ENCODE measurements around the gene FLNB.
"Not testable (repeated sequence)": the region's sequence is repeated elsewhere in the genome, so short reads cannot be mapped to it uniquely, and the experiment has no call there.

The FLNB gene

DNA sequence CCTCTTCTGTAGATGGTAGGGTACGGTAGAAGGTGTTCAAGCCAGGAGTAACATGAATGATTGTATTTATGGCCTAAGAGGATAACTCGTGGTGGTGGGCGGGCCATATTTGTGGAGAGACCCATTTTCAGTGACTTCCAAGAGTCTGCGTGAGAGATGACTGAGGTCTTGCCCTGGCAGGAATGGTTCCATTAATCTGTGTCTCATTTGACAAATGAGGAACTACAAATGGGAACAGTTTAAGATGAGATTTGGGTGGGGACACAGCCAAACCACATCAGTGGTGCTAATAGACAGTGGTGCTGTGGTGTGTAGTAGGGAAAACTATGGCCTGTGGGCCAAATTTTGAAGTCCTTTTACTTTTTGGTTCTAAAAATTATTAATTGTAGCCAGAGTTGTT, 47.1 kb downstream of the FLNB start:
- DNase-seq: no peak

DNA sequence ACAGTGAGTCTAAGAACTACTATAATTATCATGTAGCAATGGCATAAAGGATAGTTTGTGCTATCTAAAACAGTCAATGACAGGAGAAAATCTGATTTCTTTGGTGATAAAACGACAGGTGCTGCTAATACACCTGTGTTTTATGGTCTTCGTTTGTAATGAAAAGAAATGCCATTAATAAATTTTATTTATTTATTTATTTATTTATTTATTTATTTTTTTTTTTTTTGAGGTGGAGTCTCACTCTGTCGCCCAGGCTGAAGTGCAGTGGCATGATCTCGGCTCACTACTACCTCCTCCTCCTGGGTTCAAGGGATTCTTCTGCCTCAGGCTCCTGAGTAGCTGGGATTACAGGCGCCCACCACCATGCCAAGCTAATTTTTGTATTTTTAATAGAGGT, 47.7 kb downstream of the FLNB start:
- DNase-seq: not testable (repeated sequence)

DNA sequence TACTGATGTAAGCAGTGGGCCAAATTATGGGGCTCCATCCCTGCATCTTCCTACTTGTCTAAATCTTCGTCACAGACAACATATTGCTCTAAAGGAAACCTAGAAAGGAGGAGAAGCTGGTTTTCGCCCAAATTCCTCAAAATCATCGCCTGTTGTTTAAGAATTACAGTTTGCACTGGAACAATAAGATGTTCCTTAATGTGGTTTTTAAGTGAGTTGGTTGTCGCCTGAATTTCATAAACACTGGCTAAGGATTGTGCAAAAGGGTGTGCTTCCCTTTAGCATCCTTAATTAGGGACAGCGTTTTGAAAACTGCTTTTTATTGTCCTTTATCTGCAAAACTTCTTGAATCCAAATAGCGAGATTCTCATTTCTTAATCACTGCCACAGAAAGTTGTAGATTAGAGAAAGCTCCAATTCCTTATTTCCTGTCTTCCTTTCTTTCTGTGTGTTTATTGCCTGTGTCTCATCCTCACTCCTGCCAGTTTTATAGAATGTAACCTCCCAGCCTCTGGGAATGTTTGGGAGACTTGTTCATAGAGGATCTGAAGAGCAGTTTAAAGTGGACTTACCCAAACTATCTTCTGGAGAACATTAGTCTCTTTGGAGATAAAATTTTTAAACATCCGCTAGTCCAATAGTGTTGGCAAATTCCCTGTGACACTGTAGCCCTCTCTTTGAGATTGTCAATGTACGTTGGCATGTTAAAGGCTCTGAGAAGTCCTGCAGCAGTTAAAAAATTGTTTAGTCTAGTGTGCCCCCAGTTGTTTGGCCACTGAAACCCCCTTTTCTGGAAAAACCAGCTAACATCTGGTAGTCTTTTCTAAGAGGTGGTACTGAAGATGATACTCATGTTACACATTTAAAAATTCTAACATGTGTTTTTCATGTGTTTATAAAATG, 50.4 kb downstream of the FLNB start:
- no peak for DNase-seq

DNA sequence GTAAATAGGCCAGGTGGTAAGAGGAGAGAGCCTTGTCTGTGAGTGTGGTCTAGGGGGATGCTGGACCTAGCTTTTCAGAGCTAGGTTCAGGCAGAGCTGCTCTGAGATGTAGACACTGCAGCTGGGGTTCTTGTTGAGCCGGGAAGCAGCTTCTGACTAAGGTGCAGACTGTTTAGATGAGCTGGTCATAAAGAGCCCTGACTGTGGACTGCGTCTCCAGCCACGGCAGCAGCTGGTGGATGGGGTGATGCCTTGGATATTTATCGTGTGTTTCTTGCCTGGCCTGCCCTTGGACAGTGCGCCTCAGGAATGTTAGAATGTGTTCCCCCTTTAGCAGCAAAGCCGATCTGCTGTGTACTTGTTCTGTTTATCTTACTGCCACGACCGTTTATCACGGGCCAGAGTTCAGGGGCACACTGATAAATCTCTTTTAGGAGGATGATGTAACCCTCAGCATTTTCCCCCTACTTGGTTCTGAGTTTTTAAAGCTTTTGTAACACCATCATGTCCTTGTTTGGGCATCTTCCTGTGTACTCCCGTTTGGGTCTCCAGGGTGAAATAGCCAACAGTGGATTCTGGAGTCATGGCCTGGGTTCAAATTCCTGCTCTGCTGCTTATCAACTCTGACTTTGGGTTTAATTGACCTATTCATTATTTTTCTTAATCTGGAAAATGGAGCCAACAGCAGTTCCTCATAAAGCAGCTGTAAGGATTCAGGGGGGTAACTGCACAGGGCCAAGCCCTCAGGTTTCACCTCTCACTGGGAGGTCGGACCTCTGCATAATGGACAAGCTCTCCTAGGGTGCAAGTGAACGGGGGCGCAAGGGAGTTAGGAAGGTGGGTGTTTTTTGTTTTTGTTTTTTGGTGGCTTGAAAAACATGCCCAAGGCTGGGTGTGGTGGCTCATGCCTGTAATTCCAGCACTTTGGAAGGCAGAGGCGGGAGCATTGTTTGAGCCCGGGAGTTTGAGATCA, 51.4 kb downstream of the FLNB start:
- DNase-seq: no peak

DNA sequence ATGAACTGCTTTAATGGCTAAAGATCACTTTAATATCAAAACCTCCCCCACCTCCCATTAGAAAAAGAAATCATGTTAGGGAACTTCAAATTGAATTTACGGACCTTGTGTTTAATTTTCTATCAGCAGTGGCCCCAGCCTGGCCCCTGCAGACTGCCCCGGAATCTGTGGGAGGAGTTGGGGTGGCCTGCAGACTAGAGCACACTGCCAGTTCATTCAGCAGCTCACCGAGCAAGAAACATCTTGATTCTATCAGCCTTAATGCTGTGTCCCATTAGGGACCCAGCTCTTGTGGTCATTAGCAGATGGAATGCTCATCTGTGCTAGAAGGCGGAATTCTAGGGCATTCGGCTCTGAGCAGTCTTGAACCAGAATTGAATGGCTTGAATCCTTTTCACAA, 54.2 kb downstream of the FLNB start:
- DNase-seq: no peak

DNA sequence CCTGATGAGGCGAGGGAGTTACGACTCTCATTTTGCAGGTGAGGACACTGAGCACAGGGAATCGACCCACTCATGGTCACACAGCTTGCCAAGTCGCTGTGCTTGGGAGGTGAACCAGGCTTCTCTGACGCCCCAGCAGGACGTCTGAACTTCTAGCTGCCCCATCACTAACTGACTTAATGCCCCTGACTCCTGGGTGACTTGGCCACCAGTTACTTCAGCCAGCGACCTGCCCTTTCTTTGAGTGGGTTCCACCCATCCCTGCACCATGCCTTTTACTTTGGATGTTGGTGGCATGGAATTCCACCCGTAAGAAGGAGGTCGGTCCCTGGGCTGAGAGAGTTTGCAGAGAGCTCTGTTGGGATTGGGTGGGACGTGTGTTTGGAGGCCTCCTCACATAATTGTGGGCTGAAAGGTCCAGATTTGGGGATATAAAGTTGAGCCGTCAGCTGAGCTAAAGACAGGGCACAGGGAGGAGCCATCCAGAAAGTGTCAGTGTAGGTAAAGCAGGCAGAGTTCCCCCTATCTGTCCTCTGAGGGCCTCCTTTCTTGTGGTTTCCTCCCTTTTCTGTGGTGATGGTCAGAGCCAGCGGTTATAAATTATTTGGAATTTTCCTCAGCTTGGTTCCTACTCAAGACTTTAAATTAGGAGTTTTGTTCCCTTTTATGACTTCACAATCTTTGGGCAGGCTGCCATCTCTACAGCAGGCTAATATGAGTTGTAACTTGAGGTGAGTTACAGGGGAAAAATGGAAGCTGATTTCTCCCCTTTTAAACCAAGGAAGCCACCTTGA, 55.0 kb downstream of the FLNB start:
- no peak for DNase-seq

DNA sequence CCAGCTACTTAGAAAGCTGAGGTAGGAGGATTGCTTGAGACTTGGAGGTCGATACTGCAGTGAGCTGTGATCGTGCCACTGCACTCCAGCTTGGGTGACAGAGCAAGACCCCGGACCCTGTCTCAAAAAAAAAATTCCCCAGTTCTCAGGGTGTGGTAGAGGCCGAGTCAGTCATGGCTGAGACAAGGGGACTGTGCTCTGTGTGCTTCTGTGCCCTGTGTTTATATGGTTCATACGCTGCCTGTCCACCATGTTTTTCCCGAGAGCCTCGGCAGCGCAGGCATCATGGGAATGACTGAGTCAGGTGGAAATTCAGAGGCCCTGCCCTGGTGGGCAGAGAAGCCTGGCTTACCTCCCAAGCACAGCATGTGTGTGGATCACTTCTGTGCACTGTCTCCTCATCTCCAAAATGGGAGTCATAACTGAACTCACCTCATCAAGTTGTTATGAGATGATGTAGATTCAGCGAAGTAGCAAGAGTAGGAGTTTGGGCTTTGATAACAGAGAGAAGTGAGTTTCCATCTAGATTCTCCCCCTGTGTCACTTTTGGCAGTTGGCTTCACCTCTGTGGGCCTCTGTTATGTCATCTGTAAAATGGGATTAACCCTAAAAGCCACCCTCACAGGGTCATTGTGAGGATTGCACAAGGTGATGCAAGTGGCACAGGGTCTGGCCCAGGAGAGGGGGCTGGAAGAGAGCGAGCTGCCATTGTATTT, 56.9 kb downstream of the FLNB start:
- no peak for DNase-seq

DNA sequence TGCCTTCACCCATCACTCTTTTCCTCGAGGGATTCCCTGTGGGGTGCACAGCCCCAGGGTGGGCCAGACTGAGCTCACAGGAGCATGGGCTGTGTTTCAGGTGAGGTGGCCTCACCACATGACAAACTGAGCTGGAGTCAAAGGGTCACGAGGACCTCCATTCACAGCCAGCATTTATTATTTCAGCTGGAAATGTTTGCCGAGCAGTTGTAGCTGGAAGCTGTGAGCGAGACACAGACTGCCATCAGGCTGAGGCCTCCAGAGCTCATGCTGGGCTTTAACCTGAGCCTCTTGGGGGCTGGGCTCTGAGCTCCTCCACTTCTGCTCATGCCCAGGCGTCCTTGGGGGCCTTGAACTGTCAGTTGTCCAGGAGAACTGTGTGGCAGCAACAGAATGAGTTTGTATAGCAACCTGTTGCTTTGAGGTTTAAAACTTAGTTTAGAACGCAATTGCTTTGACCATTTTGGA, 57.5 kb downstream of the FLNB start:
- peak; percentile 16 to 76 for DNase-seq

DNA sequence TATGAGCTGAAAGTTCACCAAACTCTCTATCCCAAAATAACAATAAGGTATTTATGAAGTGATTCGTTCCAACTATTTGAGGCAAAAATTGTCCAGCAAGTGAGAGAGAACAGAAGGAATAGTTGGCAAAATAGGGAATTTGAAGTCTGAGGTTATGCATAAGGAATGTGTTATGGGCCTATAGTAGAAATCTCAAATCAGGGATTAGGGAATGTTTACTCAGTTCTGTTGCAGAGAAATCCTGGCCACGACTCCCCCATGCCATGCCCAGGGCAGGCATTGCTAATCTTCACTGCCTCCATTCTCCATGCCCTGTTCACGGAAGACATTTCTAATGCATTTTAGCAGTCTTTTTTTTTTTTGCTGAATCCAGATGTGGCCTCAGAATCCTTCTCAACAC, 58.6 kb downstream of the FLNB start:
- DNase-seq: no peak

DNA sequence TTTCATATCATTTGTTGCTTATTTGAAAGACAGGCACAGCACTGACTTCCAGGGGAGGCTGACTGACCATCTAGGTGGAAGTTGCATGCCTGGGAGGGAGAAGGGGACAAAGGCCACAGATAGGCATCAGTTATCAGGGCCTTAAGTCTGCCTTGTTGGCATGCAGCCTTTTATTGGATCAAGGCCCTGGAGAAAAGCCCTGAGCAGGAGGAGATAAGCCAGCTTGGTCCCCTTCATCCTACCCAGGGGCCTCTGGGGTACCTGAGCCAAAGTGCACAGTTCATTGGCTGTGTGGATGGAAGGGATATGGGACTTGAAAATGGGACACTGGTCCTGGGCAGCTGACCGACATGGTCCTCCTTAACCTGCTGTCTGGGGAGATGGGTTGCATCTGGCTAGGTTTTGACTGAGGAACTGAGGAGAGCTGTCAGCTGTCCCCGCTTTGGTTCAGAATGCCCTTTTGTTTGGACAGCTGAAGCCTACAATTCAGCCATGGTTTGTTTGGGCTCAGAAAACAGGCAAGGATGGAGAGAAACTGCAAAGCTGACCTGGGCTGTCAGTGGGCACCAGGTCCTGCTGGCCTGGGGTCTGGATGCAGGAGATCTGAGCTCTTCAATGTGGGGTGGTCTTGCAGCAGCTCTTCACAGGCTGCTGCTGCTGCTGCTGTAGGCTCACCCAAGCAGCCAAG, 60.0 kb downstream of the FLNB start:
- peak in 1 of 2 experiments; percentile 41 for DNase-seq

DNA sequence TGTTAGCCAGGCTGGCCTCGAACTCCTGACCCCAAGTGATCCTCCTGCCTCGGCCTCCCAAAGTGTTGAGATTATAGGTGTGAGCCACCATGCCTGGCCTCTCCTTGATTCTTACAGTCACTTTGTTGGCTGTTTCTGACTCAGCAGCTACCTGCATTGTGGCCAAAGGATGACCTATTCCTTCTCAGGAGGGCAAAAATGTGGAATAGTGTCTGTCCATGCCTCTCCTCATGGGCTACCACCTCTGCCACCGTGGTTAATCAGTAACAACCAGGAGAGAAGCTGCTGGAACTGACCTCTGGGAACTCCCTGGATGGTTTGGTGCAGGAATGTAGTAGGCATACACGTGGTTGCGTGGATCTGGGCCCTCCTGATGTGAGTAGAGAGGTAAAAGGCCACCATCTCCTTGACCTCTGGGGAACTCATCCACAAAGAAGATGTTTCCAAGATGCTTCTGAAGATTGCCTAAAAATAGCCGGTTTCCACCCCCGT, 63.3 kb downstream of the FLNB start:
- no peak for DNase-seq

DNA sequence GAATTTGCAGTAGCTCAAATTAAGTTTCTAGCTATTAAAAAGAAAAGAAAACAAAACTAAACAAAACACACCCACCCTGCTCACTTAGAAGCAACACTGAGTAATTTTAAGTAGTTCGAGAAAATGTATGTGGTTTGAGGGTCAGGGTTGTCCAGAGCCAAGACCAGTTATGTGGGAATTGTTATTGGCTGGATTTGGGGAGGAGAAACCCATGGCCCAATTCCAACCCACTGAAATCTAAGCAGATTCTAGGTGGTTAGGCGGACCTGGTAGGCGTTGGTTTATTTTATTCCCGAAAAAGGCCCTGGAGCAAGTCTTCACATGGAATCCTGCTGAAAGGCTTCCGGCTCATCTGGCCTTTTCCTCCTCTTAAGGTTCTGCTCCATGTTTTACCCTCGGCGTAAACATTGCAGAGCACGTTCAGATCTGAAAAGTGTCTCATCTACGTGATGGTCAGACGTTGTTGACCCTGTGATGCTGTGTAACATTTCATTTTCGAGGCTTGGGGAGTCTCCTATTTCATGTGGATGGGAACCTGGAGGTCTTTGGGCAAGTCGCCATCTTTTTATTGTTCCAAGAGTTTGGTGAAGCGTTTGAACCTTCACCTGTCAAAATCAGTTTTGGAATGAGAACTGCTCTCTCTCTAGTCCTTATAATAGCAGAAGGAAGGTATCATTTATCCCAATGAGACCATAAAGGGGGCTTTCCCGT, 64.0 kb downstream of the FLNB start:
- DNase-seq: no peak

DNA sequence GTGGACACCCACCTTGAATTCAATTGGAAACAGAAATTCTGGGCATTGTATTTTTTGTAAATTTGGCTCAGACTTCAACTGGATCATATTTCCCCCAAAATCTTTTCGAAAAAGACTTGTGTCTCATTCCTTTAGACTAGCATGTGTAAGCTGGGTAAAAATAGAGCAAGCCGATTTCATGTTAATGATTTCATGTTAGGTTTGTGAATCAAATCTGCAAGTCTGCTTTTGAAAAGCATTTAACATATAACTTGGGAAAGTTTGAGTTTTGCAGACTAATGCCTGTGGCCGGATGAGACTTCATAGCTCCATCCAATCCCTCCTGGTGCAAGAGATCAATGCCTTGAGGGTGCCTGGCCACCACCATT, 64.5 kb downstream of the FLNB start:
- DNase-seq: no peak

DNA sequence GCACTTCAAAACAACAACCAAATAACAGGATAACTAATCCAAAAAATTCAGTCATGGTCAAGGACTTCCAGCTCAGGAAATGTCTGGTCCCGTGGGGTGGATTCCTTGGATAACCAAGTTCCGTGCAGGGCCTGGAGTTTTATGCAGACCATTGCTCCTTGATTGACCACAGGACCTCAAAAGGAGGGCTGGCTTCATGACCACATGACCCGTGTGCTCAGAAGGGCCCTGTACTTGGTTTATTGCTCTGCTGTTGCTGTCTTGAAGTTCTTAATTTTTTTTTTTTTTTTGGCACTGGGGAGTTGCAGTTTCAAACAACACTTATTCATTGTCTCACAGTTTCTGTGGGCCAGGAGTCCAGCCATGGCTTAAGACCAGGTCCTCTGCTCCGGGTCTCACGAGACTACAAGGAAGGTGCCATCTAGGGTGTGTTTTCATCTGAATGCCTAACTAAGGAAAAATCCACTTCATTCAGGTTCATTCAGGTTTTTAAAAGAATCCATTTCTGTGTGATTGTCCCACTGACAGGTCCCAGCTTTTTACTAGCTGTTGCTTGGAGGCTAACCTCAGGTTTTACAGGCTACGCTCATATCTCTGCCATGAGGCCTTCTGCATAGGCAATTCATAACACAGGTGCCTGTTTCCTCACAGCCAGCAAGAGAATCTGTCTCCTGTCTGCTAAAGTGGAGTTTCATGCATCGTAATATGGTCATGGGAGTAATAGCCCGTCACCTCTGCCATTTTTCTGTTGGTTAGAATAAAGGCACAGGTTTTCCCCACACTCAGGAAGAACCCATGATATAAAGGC, 65.3 kb downstream of the FLNB start:
- DNase-seq: no peak

DNA sequence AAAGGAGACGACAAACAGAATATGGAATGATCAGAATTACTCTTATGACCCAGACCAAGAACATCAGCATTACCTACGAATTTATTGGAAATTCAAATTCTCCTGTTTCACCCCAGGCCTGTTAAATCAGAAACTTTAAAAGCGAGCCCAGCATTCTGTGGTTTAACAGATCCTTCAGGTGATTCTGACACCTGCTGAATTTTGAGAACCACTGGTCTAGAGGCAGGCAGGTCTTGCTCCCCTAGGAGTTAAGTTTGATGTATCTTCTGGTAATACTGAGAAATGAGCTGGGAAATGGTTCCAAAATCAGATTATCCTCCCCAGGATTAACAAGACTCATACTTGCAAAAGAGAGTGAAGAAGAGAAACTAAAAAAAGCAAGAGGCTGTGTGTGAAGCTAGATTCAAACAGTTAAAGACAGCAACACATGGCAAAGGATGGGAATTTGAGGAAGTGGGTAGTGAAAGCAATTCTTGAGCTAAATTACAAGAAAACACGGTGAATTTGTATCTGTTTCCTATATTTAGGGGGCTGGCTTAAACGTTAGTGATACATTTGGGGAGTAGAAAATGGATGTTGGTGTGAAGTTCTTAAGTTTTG, 66.0 kb downstream of the FLNB start:
- no peak for DNase-seq

DNA sequence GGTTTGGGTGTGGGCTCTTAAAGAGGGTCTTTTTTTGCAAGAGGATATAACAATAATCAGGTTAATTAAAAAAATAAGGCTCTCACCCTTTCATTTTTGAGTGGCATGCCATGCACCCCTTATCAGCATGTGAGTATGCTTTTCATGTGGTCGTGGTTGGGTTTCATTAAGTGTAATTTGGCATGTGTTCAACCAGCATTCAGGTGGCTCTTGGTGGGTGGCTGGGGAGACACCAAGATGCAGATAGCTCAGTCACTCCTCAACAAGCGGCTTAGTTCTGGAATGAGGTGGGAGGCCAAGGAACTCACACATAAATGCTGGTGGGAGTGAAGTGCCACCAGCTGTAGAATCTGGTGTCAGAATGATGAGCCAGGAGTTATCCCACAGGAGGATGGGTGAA, 66.8 kb downstream of the FLNB start:
- no peak for DNase-seq

DNA sequence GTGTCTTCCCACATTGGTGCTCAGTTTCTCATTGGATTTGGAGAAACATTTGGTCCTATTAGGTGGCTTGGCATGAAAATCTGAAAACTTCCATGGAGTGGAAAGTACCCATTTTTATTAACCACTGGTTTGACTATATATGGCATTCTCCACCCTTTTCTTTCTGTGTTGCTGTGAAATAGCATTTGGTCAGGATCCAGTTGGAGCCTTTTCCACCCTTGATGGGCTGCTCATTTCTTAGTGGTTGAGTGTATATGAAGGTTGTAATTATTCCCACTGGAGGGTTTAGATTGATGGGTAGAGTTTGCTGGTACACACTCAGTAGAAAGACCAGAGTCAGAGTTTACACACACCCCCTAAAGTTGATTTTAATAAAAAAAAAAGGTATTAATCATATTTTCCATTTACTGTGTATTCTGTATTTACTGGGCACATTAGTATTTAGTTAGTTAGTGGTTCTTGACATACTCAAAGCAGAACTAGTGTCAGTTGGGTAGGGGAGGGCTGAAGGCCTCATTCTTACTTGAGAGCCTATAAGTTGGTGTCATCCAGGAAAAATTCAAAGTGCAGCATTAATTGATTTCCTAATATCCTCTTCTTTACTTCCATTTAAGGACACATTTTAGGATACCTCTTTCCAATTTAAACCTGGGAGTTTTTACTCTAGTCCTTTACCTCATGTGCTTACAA, 69.5 kb downstream of the FLNB start:
- DNase-seq: no peak

DNA sequence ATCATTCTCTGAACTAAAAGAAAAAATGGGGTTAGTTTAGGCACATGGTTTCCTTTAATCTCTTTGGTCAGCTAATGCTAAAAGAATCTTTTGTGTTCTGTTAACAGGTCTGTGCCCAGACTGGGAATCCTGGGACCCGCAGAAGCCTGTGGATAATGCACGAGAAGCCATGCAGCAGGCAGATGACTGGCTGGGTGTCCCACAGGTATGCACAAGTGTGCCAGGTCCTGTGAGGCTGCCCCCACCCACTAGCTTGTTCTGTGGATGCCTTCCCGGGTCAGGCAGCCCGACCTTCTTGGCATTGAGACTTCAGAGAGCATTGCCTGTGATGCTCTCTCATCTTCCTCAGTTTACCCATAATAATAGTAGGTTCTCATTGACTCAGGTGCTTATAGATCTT, 70.4 kb downstream of the FLNB start:
- DNase-seq: no peak

DNA sequence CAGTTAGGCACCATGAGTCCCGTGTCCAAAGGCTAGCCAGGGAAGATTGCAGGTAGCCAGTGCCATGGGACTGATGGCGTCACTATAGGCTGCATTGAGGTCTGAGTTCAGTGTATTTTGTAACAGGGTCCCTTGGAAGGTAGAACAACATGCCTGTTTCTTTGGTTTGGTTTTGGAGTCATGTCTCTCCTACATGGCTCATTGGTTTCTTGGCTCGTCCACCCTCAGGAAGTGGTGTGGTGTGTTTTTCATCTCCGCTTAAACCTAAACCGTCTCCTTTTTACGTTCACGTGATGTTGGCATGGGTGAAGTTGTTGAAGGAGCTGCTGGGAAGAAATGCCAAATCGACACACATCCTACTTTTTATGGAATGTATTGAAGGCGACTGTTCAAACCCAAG, 71.6 kb downstream of the FLNB start:
- no peak for DNase-seq
